ENCODE measurements around the gene MICU1. TPM values are rescaled to one million over a fixed set of nuclear protein-coding genes. Genes with fewer than 3 reads are reported as not detected.

Gene MICU1
- total RNA-seq, 1 experiment from 2014 or later, result 57.1 TPM

- in situ Hi-C loops (cut with HindIII; ENCODE audit: low sequenced_read_pairs), result no loop called here
- DNase-seq (ENCODE audit: low spot score), result no peak
Observed at GRCh38 chr10:72517244-72517643, 108.6 kb downstream of the MICU1 start.

- in situ Hi-C loops (cut with HindIII; ENCODE audit: low sequenced_read_pairs), result no loop called here
Observed at GRCh38 chr10:72515455-72515854, 110.4 kb downstream of the MICU1 start.

GRCh38 chr10:72513910-72514309 is 112.0 kb downstream of the MICU1 start:
- in situ Hi-C loops (cut with HindIII; ENCODE audit: low sequenced_read_pairs), result no loop called here
- no peak for DNase-seq (ENCODE audit: low spot score)

More at GRCh38 chr10:72515455-72515854, 110.4 kb downstream of the MICU1 start:
- DNase-seq (ENCODE audit: low spot score), result no peak

GRCh38 chr10:72511459-72511858 is 114.4 kb downstream of the MICU1 start:
- in situ Hi-C loops (cut with HindIII; ENCODE audit: low sequenced_read_pairs), result no loop called here
- DNase-seq (ENCODE audit: low spot score), result no peak

GRCh38 chr10:72509941-72510340 is 115.9 kb downstream of the MICU1 start:
- no peak for DNase-seq (ENCODE audit: low spot score)
- in situ Hi-C loops (cut with HindIII; ENCODE audit: low sequenced_read_pairs), result no loop called here

GRCh38 chr10:72509206-72509799 is 116.6 kb downstream of the MICU1 start:
- in situ Hi-C loops (cut with HindIII; ENCODE audit: low sequenced_read_pairs), result no loop called here

GRCh38 chr10:72508033-72508432 is 117.8 kb downstream of the MICU1 start:
- DNase-seq (ENCODE audit: low spot score), result no peak

More at GRCh38 chr10:72509206-72509799, 116.6 kb downstream of the MICU1 start:
- no peak for DNase-seq (ENCODE audit: low spot score)

DNA sequence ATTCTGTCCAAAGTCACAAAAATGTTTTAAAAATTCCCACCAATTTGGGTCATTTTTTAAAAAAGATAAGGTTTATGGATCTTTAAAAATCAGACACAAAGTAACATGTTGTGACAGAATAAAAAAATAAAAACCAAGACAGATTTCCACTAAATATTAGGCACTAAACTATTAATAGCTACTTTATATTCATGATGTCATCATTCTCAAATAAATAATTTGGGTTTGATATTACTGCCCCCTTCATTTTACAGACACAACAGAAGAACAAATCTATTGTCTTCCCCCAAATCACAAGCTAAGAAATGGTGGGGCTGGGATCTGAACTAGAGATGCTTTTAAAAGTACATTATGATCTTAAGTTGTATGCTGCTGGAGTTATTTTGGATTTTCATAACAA is 119.4 kb downstream of the MICU1 start:
- in situ Hi-C loops (cut with HindIII; ENCODE audit: low sequenced_read_pairs), result no loop called here
- DNase-seq (ENCODE audit: low spot score), result no peak

More at GRCh38 chr10:72508033-72508432, 117.8 kb downstream of the MICU1 start:
- in situ Hi-C loops (cut with HindIII; ENCODE audit: low sequenced_read_pairs), result no loop called here

GRCh38 chr10:72505435-72505834 is 120.4 kb downstream of the MICU1 start:
- in situ Hi-C loops (cut with HindIII; ENCODE audit: low sequenced_read_pairs), result no loop called here
- no peak for DNase-seq (ENCODE audit: low spot score)

GRCh38 chr10:72503694-72504438 is 122.0 kb downstream of the MICU1 start:
- in situ Hi-C loops (cut with HindIII; ENCODE audit: low sequenced_read_pairs), result no loop called here

GRCh38 chr10:72503241-72503640 is 122.6 kb downstream of the MICU1 start:
- in situ Hi-C loops (cut with HindIII; ENCODE audit: low sequenced_read_pairs), result no loop called here
- no peak for DNase-seq (ENCODE audit: low spot score)

More at GRCh38 chr10:72503694-72504438, 122.0 kb downstream of the MICU1 start:
- no peak for DNase-seq (ENCODE audit: low spot score)

DNA sequence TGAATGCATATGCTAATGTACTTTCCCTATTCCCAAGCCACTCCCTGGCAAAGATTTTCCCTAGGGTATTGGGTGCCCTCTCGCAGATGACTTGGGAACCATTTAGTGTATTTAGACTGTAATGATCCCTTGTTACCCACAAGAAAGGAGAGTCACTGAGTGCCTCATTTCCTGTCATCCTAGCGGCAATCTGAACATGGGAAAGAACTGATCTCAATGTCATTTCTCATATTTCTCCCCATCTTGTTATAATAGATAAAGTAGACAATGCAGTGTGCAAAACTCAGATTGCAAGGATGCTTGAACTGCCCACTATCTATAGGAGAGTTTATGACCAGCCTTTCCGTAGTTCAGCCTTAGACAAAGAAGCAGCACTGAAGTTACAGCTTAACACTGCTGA is 123.3 kb downstream of the MICU1 start:
- DNase-seq (ENCODE audit: low spot score), result no peak
- in situ Hi-C loops (cut with HindIII; ENCODE audit: low sequenced_read_pairs), result no loop called here

- DNase-seq (ENCODE audit: low spot score), result no peak
- in situ Hi-C loops (cut with HindIII; ENCODE audit: low sequenced_read_pairs), result no loop called here
Observed at GRCh38 chr10:72499701-72500100, 126.2 kb downstream of the MICU1 start.

- in situ Hi-C loops (cut with HindIII; ENCODE audit: low sequenced_read_pairs), result no loop called here
- no peak for DNase-seq (ENCODE audit: low spot score)
Observed at GRCh38 chr10:72490951-72491350, 134.9 kb downstream of the MICU1 start.

- no peak for DNase-seq (ENCODE audit: low spot score)
- in situ Hi-C loops (cut with HindIII; ENCODE audit: low sequenced_read_pairs), result no loop called here
Observed at GRCh38 chr10:72487521-72487920, 138.4 kb downstream of the MICU1 start.

GRCh38 chr10:72487116-72487515 is 138.8 kb downstream of the MICU1 start:
- in situ Hi-C loops (cut with HindIII; ENCODE audit: low sequenced_read_pairs), result no loop called here
- DNase-seq (ENCODE audit: low spot score), result no peak

DNA sequence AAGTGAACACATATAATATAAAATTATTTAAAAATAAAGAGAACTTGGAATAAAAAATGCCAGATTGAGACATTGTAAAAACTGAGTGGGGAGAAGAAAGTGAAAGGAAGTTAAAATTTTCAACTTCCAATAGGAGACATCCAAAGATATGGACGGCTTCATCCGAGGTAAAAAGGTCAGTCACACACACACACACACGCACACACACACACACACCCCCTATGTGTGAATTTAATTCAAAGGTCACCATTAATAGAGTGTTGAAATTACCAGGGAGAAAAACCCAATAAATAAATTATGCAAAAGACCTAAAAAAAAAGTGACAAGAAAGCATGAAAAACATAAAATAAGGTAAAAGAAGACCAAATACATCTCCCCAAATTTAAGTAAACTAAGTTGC is 140.2 kb downstream of the MICU1 start:
- in situ Hi-C loops (cut with HindIII; ENCODE audit: low sequenced_read_pairs), result no loop called here
- no peak for DNase-seq (ENCODE audit: low spot score)

DNA sequence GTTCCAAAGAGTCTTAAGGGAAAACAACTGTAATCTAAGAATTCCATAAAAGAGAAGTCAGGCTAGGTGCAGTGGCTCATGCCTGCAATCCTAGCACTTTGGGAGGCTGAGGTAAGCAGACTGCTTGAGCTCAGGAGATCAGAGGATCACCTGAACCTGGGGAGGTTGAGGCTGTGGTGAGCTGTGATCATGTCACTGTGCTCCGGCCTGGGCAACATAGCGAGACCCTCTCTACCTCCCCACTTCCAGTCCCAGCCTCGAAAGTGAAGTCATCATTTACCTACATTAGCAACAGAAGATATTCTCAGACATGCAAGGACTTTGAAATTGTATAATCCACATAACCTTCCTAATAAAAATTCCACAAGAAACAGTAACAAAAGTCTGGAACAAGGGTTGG is 141.4 kb downstream of the MICU1 start:
- DNase-seq (ENCODE audit: low spot score), result no peak
- in situ Hi-C loops (cut with HindIII; ENCODE audit: low sequenced_read_pairs), result no loop called here

GRCh38 chr10:72483471-72483870 is 142.4 kb downstream of the MICU1 start:
- in situ Hi-C loops (cut with HindIII; ENCODE audit: low sequenced_read_pairs), result no loop called here

DNA sequence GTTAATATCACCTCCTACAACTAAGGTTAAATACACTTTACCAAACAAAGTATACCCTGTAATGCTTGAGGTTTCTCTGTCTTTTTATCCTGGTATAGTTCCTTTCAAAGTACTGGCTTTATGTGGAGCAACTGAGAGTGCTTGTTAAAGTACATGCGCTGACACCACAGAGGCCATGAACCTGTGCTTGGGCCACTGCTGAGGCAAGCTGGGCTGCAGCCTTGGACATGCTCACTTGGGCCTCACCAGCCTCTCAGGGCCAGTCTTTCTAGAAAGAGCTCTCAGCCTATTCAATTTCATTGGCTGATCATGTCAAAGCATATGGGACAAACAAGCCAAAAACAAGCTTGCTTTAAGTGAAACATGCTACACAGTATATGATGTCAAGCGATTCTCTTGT is 145.0 kb downstream of the MICU1 start:
- in situ Hi-C loops (cut with HindIII; ENCODE audit: low sequenced_read_pairs), result no loop called here
- DNase-seq (ENCODE audit: low spot score), result no peak

More at GRCh38 chr10:72483471-72483870, 142.4 kb downstream of the MICU1 start:
- no peak for DNase-seq (ENCODE audit: low spot score)

DNA sequence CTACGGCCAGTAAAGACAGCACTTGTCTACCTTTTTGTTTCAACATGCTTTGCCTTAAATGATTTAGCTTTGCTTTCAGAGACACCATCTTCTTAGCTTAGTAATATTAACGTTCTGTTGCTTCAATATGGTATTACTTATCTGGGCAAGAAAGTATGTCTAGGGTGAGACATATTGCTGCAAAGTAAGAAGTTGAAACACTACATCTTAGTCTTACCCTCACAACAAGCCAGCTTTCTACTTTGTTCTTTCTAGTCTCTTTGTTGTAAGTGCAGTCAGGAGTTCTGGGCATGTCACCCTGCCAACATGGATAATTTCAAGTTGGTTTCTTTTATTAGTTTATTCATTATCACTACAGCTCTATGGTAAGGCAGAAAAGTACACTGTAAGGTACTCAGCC is 148.4 kb downstream of the MICU1 start:
- in situ Hi-C loops (cut with HindIII; ENCODE audit: low sequenced_read_pairs), result no loop called here
- DNase-seq (ENCODE audit: low spot score), result no peak
